MV-4-11 (cell line): ENCODE results near the gene ACP4.
"Not testable (repeated sequence)": the region's sequence is repeated elsewhere in the genome, so short reads cannot be mapped to it uniquely, and the experiment has no call there.

Experiments used
- DNase-seq: peaks from one replicate; lab custom pipeline; 2025; lab: John Stamatoyannopoulos, UW

Gene ACP4

GRCh38 chr19:50790396-50790795, at the start of gene ACP4:
TSS of gene ACP4 (plus strand) at chr19:50790415. CDS start at chr19:50790415, 0 bp downstream.
- no peak for DNase-seq

DNA sequence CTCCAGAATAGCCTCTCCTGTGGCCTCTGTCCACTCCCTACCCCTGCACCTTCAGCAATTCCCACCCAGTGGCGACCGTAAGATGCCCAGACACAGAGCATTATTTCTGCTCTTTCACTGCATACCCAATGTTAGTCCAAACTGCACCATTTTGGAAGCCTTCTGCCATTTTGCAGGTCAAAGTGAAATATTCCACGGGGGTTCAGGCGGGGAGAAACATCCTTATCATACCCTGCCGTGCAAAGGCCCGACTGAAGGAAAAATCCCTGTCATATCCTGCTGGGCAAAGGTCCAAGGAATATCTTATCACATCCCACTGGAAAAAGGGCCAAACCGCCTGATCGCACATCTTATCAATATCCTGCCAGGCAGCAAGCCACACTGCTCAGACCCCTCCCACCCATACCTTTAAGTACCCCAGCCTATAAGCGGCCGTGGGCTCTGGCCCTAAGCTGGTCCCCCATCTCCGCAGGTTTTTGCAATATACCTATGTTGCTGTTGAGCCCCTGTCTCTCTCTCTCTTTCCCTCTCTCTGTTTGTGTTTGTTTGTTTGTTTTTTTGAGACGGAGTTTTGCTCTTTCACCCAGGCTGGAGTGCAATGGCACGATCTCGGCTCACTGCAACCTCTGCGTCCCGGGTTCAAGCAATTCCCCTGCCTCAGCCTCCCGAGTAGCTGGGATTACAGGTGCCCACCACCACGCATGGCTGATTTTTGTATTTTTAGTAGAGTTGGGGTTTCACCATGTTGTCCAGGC, 48.9 kb upstream of the ACP4 start:
- no peak for DNase-seq

DNA sequence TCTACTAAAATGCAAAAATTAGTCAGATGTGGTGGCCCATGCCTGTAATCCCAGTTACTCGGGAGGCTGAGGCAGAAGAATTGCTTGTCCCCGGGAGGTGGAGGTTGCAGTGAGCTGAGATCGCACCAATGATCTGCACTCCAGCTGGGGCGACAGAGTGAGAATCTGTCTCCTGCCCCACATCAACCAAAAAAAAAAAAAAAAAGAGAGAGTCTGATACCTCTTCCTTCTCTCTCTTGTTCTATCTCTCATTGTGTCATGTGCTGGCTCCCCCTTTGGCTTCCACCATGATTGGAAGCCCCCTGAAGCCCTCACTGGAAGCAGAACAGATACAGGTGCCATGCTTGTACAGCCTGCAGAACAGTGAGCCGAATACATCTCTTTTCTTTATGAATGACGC, 46.7 kb upstream of the ACP4 start:
- DNase-seq, result no peak

- DNase-seq, result peak; percentile 69
Observed at GRCh38 chr19:50745221-50745620, 45.0 kb upstream of the ACP4 start.

GRCh38 chr19:50747141-50747540, 43.1 kb upstream of the ACP4 start:
- not testable (repeated sequence) for DNase-seq

DNA sequence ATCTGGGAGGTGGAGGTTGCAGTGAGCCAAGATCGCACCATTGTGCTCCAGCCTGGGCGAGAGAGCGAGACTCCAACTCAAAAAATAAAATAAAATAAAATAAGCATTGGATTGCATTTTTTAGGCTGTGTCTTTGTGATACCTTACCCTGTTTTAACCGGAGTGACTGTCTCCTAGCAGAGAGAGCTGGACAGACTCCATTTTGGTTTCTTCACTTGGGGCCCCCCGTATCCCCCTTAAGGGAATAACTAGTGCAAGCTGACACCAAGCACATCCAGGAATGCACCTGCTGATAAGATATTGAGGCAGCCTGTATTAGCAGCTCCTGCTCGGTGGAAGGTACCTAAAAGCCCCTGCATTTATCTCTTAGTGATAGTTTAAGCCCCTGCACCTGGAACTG, 40.7 kb upstream of the ACP4 start:
- DNase-seq, result no peak

GRCh38 chr19:50750010-50750409, 40.2 kb upstream of the ACP4 start:
- no peak for DNase-seq

- no peak for DNase-seq
Observed at GRCh38 chr19:50753879-50754278, 36.3 kb upstream of the ACP4 start.

GRCh38 chr19:50756244-50756643, 34.0 kb upstream of the ACP4 start:
- DNase-seq, result not testable (repeated sequence)

- DNase-seq, result not testable (repeated sequence)
Observed at GRCh38 chr19:50757624-50758023, 32.6 kb upstream of the ACP4 start.

- DNase-seq, result not testable (repeated sequence)
Observed at GRCh38 chr19:50759076-50759475, 31.1 kb upstream of the ACP4 start.

DNA sequence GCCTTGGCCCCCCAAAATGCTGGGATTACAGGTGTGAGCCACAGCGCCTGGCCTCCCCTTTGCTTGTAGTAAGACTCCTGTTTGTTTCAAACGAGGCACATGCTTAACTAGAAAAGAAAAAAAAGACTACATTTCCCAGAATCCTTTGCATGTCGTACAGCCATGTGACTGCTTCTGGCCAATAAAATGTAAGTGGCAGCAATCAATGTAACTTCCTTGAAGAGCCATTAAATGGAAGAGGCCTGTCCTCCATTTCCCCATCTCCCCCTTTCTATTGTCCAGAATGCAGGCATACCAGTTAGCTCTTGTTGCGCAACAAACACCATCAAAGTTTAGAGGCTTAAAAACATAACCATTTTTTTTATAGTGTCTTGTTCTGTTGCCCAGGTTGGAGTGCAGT, 30.3 kb upstream of the ACP4 start:
- DNase-seq, result peak; percentile 82

- DNase-seq, result not testable (repeated sequence)
Observed at GRCh38 chr19:50761501-50761900, 28.7 kb upstream of the ACP4 start.

DNA sequence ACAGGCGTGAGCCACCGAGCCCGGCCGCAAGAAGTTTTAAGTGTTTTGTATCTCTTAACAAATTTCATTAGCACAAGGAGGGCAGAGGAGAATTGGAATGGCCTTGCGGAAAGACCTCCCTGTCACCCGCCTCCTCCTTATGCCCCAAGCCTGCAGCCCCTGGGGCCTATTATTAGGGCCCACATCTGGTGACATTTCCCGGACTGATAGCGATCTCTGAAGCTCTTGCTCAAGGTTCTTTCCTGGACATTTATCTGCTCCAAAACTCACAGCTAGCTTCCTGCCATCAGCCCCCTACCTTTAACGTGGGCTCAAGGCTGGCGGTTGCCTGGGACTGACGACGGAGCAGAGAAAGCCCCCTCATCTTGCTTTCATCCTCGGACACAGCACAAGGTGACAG, 26.7 kb upstream of the ACP4 start:
- DNase-seq, result not testable (repeated sequence)

- DNase-seq, result no peak
Observed at GRCh38 chr19:50764409-50764808, 25.8 kb upstream of the ACP4 start.

DNA sequence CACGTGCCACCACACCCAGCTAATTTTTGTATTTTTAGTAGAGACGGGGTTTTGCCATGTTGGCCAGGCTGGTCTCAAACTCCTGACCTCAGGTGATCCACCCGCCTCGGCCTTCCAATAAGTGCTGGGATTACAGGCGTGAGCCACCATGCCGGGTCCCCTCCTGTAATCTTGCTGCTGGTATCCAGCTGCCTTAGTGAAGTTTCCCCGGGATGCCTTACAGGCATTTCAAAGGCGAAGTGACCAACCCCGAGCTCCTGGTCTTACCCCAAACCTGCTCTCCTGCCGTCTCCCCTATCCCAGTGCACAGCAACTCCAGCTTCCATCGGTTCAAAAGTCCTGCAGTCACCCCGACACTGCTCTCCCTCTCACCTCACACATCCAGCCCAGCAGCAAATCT, 23.5 kb upstream of the ACP4 start:
- DNase-seq, result not testable (repeated sequence)

DNA sequence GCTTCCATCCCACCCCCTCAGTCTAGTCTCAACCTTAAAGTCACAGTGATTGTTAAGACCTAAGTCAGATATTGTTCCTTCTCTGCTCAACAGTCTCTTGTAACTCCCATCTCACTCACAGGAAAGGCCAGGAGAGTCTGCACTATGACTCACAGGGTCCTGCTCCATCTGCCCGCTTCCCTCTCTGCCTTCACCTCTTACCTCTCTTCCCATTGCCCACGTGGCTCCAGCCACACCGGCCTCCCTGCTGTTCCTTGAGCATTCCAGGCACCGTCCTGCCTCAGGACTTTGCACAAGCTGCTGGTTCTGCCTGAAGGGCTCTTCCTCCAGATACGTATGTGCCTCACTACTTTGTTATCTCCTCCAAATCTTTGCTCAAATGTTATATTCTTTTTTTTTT, 23.0 kb upstream of the ACP4 start:
- not testable (repeated sequence) for DNase-seq

GRCh38 chr19:50768277-50768676, 21.9 kb upstream of the ACP4 start:
- peak; percentile 91 for DNase-seq

DNA sequence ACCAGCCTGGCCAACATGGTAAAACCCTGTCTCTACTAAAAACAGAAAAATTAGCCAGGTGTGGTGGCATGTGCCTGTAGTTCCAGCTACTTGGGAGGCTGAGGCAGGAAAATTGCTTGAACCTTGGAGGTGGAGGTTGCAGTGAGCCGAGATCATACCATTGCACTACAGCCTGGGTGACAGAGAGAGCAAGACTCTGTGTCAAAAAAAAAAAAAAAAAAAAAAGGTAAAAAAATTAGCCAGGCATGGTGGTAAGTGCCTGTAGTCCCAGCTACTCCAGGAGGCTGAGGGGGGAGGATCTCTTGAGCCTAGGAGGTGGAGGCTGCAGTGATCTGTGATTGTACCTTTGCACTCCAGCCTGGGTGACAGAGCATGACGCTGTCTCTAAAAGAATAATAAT, 20.1 kb upstream of the ACP4 start, which contains the start of gene GPR32:
Gene GPR32 (plus strand): TSS at position 301 of the 400 bp plus-strand sequence. CDS start 137 bp downstream, outside the sequence.
- not testable (repeated sequence) for DNase-seq

- no peak for DNase-seq
Observed at GRCh38 chr19:50770888-50771287, 19.3 kb upstream of the ACP4 start.

DNA sequence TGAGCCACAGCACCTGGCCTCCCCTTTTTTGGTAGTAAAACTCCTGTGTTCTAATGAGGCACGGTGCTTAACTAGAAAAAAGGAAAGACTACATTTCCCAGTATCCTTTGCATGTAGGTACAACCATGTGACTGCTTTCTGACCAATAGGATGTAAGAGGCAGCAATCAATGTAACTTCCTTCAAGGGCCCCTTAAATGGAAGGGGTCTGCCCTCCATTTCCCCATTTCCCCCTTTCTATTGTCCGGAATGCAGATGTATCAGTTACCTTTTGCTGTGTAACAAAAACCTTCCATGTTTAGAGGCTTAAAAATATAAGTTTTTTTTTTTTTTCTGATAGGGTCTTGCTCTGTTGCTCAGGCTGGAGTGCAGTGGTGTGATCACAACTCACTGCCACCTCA, 17.7 kb upstream of the ACP4 start:
- DNase-seq, result peak; percentile 55

DNA sequence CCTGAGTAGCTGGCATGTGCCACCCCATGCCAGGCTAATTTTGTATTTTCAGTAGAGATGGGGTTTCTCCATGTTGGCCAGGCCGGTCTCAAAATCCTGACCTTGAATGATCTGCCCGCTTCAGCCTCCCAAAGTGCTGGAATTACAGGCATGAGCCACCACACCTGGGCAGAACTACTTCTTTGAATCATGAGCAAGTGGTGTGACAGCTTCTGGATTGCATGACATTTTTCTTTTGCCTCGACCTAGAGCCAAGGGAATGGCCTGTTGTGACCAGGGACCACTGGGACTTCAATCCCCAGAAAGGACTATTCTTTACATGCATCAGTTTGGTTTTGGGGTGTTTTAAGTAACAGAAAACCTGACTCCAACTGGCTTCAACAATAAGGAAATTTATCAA, 17.3 kb upstream of the ACP4 start:
- DNase-seq, result not testable (repeated sequence)

GRCh38 chr19:50773454-50773853, 16.8 kb upstream of the ACP4 start:
- not testable (repeated sequence) for DNase-seq

DNA sequence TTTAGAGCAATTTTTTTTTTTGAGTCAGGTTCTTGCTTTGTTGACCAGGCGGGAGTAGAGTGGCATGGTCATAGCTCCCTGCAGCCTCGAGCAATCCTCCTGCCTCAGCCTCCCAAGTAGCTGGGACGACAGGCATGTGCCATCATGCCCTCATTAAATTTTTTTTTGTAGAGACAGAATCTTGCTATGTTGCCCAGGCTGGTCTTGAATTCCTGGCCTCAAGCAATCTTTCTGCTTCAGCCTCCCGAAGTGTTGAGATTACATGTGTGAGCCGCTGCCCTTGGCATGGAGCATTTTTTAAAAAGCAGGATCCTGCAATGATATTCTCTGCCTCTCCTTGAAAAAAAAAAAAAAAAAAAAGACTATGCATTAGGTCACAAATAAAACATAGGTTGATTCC, 14.1 kb upstream of the ACP4 start:
- no peak for DNase-seq
